WERI-Rb-1 (cell line): ENCODE measurements around the gene RAB3D.

Experiments used
- DNase-seq: peaks from one replicate; pipeline ENCODE4 v3.0.0-alpha.2; 2020
- H3K27ac ChIP-seq: fragments of 250-450 bp; sonication (Bioruptor Pico); 2 replicates; pipeline ENCODE4 v1.5.1; 2020; ENCODE audit warnings: mild to moderate bottlenecking, moderate library complexity
- H3K27me3 ChIP-seq: fragments of 250-450 bp; sonication (Bioruptor Pico); 2 replicates; pipeline ENCODE4 v1.5.1; 2021; ENCODE audit warnings: mild to moderate bottlenecking, low read depth, moderate library complexity; ENCODE audit not compliant: insufficient read depth, severe bottlenecking
- H3K36me3 ChIP-seq: fragments of 250-450 bp; sonication (Bioruptor Pico); 2 replicates; pipeline ENCODE4 v1.5.1; 2020; ENCODE audit warnings: mild to moderate bottlenecking, moderate library complexity
- H3K4me3 ChIP-seq: 2 replicates; pipeline ENCODE4 v1.5.1; 2011; ENCODE audit warnings: low read depth, mild to moderate bottlenecking, control low read depth, low read length
- H3K9me3 ChIP-seq: fragments of 250-450 bp; sonication (Bioruptor Pico); 2 replicates; pipeline ENCODE4 v1.5.1; 2021; ENCODE audit warnings: mild to moderate bottlenecking, moderate library complexity; ENCODE audit not compliant: severe bottlenecking
- TF ChIP-seq, protein P1 (sequence below): IDR thresholded peaks from 2 replicates; pipeline ENCODE4 v1.5.1; 2011; ENCODE audit warnings: low read depth, mild to moderate bottlenecking, control low read depth, inconsistent platforms, low read length

Gene RAB3D

DNA sequence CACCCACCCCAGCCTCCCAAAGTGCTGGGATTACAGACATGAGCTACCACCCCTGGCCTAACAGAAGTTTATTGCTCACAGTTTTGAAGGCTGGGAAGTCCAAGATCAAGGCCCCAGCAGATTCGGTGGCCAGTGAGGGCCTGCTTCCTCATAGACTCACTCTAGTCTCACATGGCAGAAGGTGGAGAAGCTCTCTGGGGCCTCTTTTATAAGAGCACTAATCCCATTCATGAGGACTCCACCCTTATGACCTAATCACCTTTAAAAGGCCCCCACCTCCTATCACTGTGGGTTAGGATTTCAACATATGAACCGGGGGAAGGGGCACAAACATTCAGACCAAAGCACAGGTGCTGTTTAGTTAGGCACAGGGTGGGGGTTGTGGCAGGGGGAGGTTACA, 28.1 kb upstream of the RAB3D start:
- Histone ChIP-seq H3K27ac (no peak overlapping the region), H3K36me3 (peaks cover 21% of the 10 kb centered on the region), H3K27me3 (no peaks in the 10 kb centered on the region), H3K9me3 (no peaks in the 10 kb centered on the region), H3K4me3 (no peak overlapping the region)
- DNase-seq = no peak
- TF ChIP-seq, protein P1, sequence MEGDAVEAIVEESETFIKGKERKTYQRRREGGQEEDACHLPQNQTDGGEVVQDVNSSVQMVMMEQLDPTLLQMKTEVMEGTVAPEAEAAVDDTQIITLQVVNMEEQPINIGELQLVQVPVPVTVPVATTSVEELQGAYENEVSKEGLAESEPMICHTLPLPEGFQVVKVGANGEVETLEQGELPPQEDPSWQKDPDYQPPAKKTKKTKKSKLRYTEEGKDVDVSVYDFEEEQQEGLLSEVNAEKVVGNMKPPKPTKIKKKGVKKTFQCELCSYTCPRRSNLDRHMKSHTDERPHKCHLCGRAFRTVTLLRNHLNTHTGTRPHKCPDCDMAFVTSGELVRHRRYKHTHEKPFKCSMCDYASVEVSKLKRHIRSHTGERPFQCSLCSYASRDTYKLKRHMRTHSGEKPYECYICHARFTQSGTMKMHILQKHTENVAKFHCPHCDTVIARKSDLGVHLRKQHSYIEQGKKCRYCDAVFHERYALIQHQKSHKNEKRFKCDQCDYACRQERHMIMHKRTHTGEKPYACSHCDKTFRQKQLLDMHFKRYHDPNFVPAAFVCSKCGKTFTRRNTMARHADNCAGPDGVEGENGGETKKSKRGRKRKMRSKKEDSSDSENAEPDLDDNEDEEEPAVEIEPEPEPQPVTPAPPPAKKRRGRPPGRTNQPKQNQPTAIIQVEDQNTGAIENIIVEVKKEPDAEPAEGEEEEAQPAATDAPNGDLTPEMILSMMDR = no peak

DNA sequence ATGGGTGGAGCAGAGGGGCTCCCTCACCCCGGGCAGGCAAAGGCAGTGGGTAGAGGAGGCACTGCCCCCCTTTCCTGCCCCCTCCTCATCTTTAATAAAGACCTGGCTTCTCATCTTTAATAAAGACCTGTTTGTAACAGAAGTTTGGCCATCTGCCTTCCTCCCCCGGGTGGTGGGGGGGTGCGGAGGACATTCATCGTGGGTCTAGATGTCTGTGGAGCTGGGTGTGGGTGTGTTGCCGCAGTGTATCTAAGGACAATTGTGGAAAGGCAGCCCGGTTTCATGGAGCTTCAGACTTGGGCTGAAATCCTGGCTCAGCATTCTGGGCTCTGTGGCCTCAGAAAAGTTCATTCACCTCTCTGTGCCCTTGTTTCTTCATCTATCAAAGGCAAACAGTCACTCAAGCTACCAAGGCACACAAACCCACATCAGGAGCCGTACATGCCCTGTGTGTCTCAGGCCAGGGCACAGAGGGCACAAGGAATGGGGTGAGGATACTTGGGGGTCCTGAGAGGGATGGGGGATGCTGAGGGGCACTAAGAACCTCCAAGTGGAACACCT, 26.2 kb upstream of the RAB3D start:
- no peak overlapping the region for H3K27ac ChIP-seq

DNA sequence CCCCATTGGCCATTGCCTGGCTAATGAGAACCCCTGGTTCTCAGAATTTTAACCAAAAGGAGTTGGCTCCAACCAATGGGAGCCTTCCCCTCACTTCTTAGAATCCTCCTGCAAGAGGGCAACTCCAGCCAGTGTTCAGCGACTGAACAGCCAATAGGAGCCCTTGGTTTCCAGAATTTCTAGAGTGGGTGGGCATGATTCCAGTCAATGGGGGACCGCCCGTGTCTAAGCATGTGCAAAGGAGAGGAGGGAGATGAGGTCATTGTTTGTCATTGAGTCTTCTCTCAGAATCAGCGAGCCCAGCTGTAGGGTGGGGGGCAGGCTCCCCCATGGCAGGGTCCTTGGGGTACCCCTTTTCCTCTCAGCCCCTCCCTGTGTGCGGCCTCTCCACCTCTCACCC, 25.5 kb upstream of the RAB3D start:
- Histone ChIP-seq H3K9me3 (no peaks in the 10 kb centered on the region), H3K27ac (no peak overlapping the region), H3K4me3 (no peak overlapping the region), H3K36me3 (peaks cover 43% of the 10 kb centered on the region), H3K27me3 (no peaks in the 10 kb centered on the region)
- TF ChIP-seq, protein P1 = no peak
- no peak for DNase-seq

More for the DNA sequence above, 26.2 kb upstream of the RAB3D start:
- Histone ChIP-seq H3K36me3 (peaks cover 40% of the 10 kb centered on the region), H3K9me3 (no peaks in the 10 kb centered on the region), H3K4me3 (no peak overlapping the region), H3K27me3 (no peaks in the 10 kb centered on the region)
- no peak for DNase-seq
- TF ChIP-seq, protein P1 = no peak

DNA sequence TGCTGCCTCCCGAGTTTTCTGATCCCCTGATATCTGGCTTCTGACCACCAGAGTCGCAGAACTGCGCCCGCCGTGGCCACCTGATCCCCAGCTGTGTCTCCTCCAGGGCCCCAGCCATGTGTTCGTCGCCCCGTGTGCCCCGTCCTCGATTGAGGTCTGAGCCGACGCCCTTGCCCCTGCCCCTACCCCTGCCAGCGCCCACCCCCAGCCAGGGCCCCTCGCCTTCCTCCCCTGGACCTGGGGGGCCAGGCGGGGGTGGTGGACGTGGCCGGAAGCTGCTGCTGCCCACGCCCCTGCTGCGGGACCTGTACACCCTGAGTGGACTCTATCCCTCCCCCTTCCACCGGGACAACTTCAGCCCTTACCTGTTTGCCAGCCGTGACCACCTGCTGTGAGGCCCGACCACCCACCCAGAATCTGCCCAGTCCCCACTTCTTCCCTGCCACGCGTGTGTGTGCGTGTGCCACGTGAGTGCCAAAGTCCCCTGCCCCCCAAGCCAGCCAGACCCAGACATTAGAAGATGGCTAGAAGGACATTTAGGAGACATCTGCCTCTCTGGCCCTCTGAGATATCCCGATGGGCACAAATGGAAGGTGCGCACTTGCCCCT, 24.9 kb upstream of the RAB3D start:
- TF ChIP-seq, protein P1 = no peak
- Histone ChIP-seq H3K9me3 (no peaks in the 10 kb centered on the region), H3K27me3 (no peaks in the 10 kb centered on the region), H3K36me3 (peaks cover 48% of the 10 kb centered on the region), H3K4me3 (no peak overlapping the region), H3K27ac (no peak overlapping the region)
- no peak for DNase-seq

DNA sequence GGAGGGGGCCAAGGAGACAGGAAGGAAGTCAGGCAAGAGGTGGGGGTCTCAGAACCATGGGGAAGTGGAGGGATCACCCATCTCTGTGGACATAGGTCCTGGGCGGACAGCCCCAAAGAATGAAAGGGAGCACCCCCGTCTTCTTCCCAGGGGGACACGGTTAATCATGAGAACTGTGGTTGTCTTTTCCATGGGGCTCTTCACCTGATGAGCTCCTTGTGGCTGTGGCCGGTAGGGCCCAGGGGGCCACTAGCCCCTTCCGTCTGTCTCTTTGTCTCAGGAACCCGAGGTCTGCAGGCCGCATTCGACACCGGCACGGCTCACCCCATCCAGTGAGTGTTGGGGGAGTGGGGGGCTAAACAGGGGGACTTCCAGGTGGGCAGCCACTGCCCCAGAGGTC, 24.4 kb upstream of the RAB3D start:
- Histone ChIP-seq H3K9me3 (no peaks in the 10 kb centered on the region), H3K36me3 (peaks cover 53% of the 10 kb centered on the region), H3K4me3 (no peak overlapping the region), H3K27me3 (no peaks in the 10 kb centered on the region), H3K27ac (no peak overlapping the region)
- TF ChIP-seq, protein P1 = no peak
- DNase-seq = no peak
